ENCODE data around the gene IER3. TPM values are rescaled to one million over a fixed set of nuclear protein-coding genes. Genes with fewer than 3 reads are reported as not detected.

IER3 gene
- total and polyA plus RNA-seq, 9 of the 15 experiments (the other 6 are each of a cell fraction or from before 2014, with no cell fraction given) = 1.5 to 30.0 (median 11.5) TPM

- TF ChIP-seq USF1 (CRISPR knock-in tag; IDR thresholded peaks at IDR 0.05) (no peak), ZNF75A (CRISPR knock-in tag; IDR thresholded peaks at IDR 0.05) (no peak), ZNF785 (CRISPR knock-in tag; IDR thresholded peaks at IDR 0.05) (no peak), RBM22 (IDR thresholded peaks at IDR 0.05; ENCODE audit: low read depth, low read length, poor library complexity, severe bottlenecking) (no peak), RFX1 (IDR thresholded peaks at IDR 0.05) (no peak), ZNF830 (CRISPR knock-in tag; IDR thresholded peaks at IDR 0.05) (no peak), KLF1 (tag; IDR thresholded peaks at IDR 0.05) (no peak), SAP30 (IDR thresholded peaks at IDR 0.05; ENCODE audit: borderline replicate concordance, insufficient read depth, low read depth, low read length, poor library complexity, severe bottlenecking) (no peak)
- TF ChIP-seq, protein P1, sequence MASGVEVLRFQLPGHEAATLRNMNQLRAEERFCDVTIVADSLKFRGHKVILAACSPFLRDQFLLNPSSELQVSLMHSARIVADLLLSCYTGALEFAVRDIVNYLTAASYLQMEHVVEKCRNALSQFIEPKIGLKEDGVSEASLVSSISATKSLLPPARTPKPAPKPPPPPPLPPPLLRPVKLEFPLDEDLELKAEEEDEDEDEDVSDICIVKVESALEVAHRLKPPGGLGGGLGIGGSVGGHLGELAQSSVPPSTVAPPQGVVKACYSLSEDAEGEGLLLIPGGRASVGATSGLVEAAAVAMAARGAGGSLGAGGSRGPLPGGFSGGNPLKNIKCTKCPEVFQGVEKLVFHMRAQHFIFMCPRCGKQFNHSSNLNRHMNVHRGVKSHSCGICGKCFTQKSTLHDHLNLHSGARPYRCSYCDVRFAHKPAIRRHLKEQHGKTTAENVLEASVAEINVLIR (CRISPR knock-in tag; IDR thresholded peaks at IDR 0.05) = no peak
Observed at GRCh38 chr6:30738532-30738931, 5.8 kb downstream of the IER3 start (continued).
